ENCODE measurements around the gene NANOS3. TPM values are rescaled to one million over a fixed set of nuclear protein-coding genes. Genes with fewer than 3 reads are reported as not detected.

Gene NANOS3
- total and polyA plus RNA-seq, 2 of the 13 experiments (the other 11 are each of a cell fraction or from before 2014, with no cell fraction given): 0.21 TPM; not detected in 1

DNA sequence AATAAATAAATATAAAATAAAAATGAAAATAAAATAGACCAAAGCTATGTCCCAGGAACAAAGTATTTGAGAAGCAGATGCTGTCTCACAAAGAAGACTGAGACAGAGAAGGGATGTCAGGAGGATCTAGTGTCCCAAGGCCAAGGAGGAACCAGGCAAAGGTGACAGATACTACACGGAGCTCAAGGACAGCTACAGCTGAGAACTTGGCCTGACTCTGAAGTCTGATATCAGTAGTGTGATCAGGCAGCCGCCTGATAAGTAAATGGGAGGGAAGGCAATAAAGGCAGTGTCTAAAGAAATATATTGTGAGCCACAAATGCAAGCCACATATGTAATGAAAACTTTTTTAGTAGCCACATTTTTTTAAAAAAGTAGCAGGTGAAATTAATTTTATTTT lies 20.4 kb upstream of the NANOS3 start:
- Histone ChIP-seq H3K27me3 (ENCODE audit: control insufficient read depth in 1 of 2, insufficient read depth in 2 of 2, low read length in 2 of 2) (no peaks in the 10 kb centered on the region), H3K27ac (ENCODE audit: extremely low read length, insufficient read depth, low read length) (no peak overlapping the region), H3K9me3 (ENCODE audit: low read length) (no peaks in the 10 kb centered on the region), H3K4me2 (ENCODE audit: low read depth, low read length) (no peak overlapping the region), H3K36me3 (replicated peaks in 1 of 2; ENCODE audit: control insufficient read depth in 1 of 2, insufficient read depth in 2 of 2, low read length in 2 of 2) (no peaks in the 10 kb centered on the region), H2AFZ (ENCODE audit: low read length) (no peak overlapping the region), H4K20me1 (ENCODE audit: insufficient read depth, low read length) (no peaks in the 10 kb centered on the region), H3K4me3 (replicated peaks in 1 of 3; ENCODE audit: insufficient read depth in 1 of 3, low read depth in 2 of 3, low read length in 3 of 3) (no peak overlapping the region), H3K4me1 (ENCODE audit: insufficient read depth, low read length) (peaks cover 35% of the 10 kb centered on the region), H3K79me2 (ENCODE audit: insufficient read depth, low read length) (no peaks in the 10 kb centered on the region), H3K9ac (ENCODE audit: insufficient read depth, low read depth, low read length) (no peak overlapping the region)
- 44% methylated on average over 2 of the region's 2 CpGs for WGBS (ENCODE audit: low lambda C conversion rate)
- ATAC-seq: no peak
- FAIRE-seq: no peak
- no TSS peak for BruUV-seq (replicated peaks)
- ChIA-PET CTCF (ENCODE audit: low intra/inter-chr PET ratio, low total read pairs) (no interaction called here), POLR2A (interaction anchor here (0.9 kb wide), 1 partner anchor 13 kb away, joined by 3 read pairs; no protein-coding TSS in a partner anchor)
- intact Hi-C loops (cut with micrococcal nuclease; ENCODE audit: unreplicated experiment): no loop called here
- in situ Hi-C loops (cut with HindIII; ENCODE audit: extremely low pct_ligation_motif_present, low pct_unique_long_range_greater_than_20kb): no loop called here
- no peak for DNase-seq (ENCODE audit: low spot score)
- no peak for TF ChIP-seq GTF2F1 (IDR thresholded peaks at IDR 0.05; ENCODE audit: low read length)
- TF ChIP-seq ZNF614 (CRISPR knock-in tag; IDR thresholded peaks at IDR 0.05; ENCODE audit: borderline replicate concordance): no peak
- no peak for TF ChIP-seq ZBTB40 (IDR thresholded peaks at IDR 0.05)
- no peak for TF ChIP-seq ZBTB40 (CRISPR knock-in tag; IDR thresholded peaks at IDR 0.05)
- TF ChIP-seq HOXA5 (CRISPR knock-in tag; IDR thresholded peaks at IDR 0.05): no peak
- TF ChIP-seq THAP8 (CRISPR knock-in tag; IDR thresholded peaks at IDR 0.05; ENCODE audit: borderline replicate concordance): no peak
- TF ChIP-seq, protein P1, sequence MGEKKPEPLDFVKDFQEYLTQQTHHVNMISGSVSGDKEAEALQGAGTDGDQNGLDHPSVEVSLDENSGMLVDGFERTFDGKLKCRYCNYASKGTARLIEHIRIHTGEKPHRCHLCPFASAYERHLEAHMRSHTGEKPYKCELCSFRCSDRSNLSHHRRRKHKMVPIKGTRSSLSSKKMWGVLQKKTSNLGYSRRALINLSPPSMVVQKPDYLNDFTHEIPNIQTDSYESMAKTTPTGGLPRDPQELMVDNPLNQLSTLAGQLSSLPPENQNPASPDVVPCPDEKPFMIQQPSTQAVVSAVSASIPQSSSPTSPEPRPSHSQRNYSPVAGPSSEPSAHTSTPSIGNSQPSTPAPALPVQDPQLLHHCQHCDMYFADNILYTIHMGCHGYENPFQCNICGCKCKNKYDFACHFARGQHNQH (CRISPR knock-in tag; IDR thresholded peaks at IDR 0.05): no peak
- TF ChIP-seq ZNF747 (CRISPR knock-in tag; IDR thresholded peaks at IDR 0.05; ENCODE audit: borderline replicate concordance): no peak
- no peak for TF ChIP-seq PHF21A (CRISPR knock-in tag; IDR thresholded peaks at IDR 0.05)
- no peak for TF ChIP-seq ZNF451 (CRISPR knock-in tag; IDR thresholded peaks at IDR 0.05)
- no peak for TF ChIP-seq FOXC1 (CRISPR knock-in tag; IDR thresholded peaks at IDR 0.05; ENCODE audit: borderline replicate concordance)
- TF ChIP-seq SIN3B (IDR thresholded peaks at IDR 0.05; ENCODE audit: low read length): no peak

Measured in HepG2 (cell line).